ENCODE data around the gene SLC6A5.
"Not testable (repeated sequence)": the region's sequence is repeated elsewhere in the genome, so short reads cannot be mapped to it uniquely, and the experiment has no call there.

The SLC6A5 gene

GRCh38 chr11:20599221-20600019, at the start of gene SLC6A5:
TSS of gene SLC6A5 (plus strand) at chr11:20599608. CDS start at chr11:20599673, 65 bp downstream.
- DNase-seq, result peak; percentile 28 to 30

GRCh38 chr11:20551096-20551495, 48.3 kb upstream of the SLC6A5 start:
- no peak for DNase-seq

GRCh38 chr11:20555783-20556182, 43.6 kb upstream of the SLC6A5 start:
- no peak for DNase-seq

GRCh38 chr11:20556396-20556795, 43.0 kb upstream of the SLC6A5 start:
- DNase-seq, result not testable (repeated sequence)

DNA sequence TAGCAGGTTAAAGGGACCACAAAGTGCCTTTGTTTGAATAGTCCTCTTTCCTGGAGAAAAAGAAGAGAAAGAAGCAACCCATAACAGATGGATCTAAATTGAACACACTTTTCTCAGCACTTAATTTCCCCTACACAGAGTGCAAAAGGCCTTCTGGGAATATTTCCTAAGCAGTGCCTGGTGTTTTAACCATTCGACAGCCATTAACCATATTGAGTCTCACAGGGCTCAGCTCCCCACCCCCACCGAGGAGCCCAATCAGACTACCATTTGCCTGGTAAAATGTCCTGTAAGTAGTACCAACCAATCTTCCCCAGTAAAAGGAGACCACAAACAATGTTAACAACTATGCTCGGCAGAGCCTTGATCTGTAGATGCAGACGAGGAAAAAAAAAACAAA, 40.7 kb upstream of the SLC6A5 start:
- DNase-seq, result no peak

- DNase-seq, result no peak
Measured at GRCh38 chr11:20559523-20560300, 39.7 kb upstream of the SLC6A5 start.

DNA sequence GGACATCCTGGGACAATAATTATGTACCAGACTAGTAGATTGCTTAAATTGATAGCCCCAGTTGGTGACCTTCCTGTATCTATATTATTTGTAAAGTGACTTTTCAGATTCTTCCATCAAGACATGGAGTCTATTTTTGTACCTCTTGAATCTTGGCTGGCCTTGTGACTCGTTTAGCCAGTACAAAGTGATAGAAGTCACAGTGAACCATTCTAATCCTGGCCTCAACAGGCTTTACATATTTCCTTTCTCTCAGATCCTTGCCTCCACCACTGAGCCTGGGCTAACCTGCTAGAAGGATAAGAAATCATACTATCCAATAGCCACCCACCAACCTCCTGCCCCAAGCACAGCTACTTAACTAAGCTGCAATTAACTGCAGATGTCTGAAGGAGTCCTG, 37.5 kb upstream of the SLC6A5 start:
- no peak for DNase-seq

- DNase-seq, result no peak
Measured at GRCh38 chr11:20563866-20564265, 35.5 kb upstream of the SLC6A5 start.

DNA sequence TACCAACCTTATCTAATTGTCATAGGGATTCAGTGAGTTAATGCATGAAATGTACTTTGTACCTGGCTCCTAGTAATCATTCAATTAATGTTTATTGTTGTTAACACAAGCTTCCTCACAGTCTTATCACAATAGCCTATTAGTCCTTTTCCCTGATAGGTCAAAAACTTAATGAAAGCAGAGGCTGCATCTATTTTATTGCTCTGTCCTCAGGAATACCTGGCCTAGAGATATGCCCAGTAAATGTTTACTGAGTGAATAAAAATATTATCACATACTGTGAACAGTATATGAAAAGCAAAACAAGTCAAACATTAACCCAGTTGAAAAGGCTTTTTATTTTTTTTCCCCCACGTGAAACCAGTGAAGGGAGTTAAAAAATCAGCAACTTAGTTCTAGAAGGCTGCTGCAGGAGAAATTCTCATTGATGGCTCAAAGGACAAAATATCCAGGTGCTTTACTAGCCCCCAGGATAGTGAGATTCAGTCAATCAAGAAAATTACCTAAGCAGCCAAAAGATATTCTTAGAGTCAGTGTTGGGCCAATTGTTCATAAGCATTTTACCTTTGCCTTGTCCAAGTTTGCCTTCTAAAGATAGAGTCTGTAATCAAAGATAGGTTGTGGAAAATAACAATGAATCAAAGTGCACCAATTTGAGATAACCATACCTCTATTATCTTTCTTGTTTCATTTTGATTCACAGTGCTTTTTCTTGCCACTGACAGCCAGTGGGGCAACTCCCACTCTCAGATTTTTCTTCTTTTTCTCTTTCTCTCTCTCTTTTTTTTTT, 34.4 kb upstream of the SLC6A5 start:
- DNase-seq, result no peak

DNA sequence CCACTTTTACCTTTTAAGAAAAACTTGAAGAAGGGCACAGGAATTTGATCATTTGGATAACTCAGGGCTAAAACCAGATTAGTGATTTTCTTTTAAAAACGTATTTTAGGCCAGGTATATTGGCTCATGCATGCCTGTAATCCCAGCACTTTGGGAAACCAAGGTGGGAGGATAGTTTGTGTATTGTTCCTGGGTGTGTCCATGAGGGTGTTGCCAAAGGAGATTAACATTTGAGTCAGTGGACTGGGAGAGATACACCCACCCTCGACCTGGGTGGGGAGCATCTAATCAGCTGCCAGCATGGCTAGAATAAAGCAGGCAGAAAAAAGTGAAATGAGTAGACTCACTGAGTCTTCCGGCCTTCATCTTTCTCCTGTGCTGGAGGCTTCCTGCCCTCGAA, 33.3 kb upstream of the SLC6A5 start:
- DNase-seq, result not testable (repeated sequence)

- no peak for DNase-seq
Measured at GRCh38 chr11:20566591-20567434, 32.6 kb upstream of the SLC6A5 start.

DNA sequence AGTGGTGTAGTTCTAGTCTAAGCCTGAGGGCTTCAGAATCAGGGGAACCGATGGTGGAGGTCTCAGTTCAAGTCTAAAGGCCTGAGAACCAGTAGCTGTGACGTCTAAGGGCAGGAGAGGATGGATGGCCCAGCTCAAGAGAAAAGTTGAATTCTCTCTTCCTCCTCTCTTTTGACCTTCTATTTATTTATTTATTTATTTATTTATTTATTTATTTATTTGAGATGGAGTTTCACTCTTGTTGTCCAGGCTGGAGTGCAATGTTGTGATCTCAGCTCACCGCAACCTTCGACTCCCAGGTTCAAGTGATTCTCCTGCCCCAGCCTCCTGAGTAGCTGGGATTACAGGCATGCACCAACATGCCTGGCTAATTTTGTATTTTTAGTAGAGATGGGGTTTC, 19.7 kb upstream of the SLC6A5 start:
- DNase-seq, result not testable (repeated sequence)

- no peak for DNase-seq
Measured at GRCh38 chr11:20583201-20583600, 16.2 kb upstream of the SLC6A5 start.

- no peak for DNase-seq
Measured at GRCh38 chr11:20584093-20584774, 15.2 kb upstream of the SLC6A5 start.

GRCh38 chr11:20589796-20590195, 9.6 kb upstream of the SLC6A5 start:
- DNase-seq, result no peak

DNA sequence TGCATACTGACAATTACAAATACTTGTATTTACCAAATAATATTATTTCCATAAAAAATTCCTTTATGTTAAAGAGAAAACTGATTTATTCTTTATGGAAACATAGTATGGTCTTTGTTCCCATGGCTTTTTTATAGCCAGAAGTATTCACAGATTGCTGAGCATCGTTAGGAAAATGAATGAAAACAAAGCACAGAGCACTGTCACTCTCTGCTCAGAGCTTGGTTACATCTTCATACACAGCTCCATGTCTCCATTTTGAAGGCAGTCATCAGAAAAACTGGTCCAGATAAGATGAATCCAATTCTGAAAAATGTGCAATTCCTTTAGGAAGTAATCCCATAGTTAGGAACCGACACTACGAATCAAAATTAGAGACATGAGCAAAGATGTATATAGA, 9.0 kb upstream of the SLC6A5 start:
- DNase-seq, result no peak

DNA sequence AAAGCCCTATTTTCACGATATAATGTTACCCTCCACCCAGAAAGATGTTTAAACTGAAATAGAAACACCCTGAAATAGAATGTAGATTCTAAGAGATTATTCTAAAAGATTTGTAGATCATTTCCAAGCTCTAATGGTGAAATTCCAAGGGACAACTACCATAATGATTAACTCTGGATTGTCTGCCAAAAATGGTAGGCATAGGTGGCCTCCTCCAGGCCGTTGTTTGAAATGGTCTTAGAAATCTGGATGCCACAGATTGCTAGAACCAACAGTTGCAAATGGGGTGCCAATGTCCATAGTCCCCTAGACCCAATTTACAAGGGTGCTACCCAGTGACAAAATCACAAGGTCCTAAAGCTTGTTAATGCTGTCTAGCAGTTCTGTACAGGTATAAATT, 6.7 kb upstream of the SLC6A5 start:
- DNase-seq, result no peak

- no peak for DNase-seq
Measured at GRCh38 chr11:20594274-20595061, 4.9 kb upstream of the SLC6A5 start.

- DNase-seq, result no peak
Measured at GRCh38 chr11:20595101-20595500, 4.3 kb upstream of the SLC6A5 start.

GRCh38 chr11:20596205-20597153, 2.9 kb upstream of the SLC6A5 start:
- no peak for DNase-seq
